GM19455 (cell line): ENCODE results near the gene RPS3A.
"Not testable (repeated sequence)": the region's sequence is repeated elsewhere in the genome, so short reads cannot be mapped to it uniquely, and the experiment has no call there.

ENCODE experiments used
- ATAC-seq: cut with Tn5 transposase; IDR thresholded peaks from one replicate; pipeline ENCODE4 v1.9.1; 2021; ENCODE audit not compliant: unreplicated experiment

The RPS3A gene

GRCh38 chr4:151099229-151099975 is at the start of gene RPS3A:
TSS of gene RPS3A (plus strand) at chr4:151099628. CDS start at chr4:151099653, 25 bp downstream.
- ATAC-seq, result peak; percentile 94

GRCh38 chr4:151052785-151053184 is 46.6 kb upstream of the RPS3A start:
- ATAC-seq, result no peak

- ATAC-seq, result no peak
Measured at GRCh38 chr4:151055539-151055938, 43.9 kb upstream of the RPS3A start.

- ATAC-seq, result not testable (repeated sequence)
Measured at GRCh38 chr4:151063143-151063542, 36.3 kb upstream of the RPS3A start.

- no peak for ATAC-seq
Measured at GRCh38 chr4:151067316-151067970, 32.0 kb upstream of the RPS3A start.

GRCh38 chr4:151074416-151074916 is 25.0 kb upstream of the RPS3A start:
- ATAC-seq, result no peak

- ATAC-seq, result not testable (repeated sequence)
Measured at GRCh38 chr4:151077978-151078377, 21.4 kb upstream of the RPS3A start.

- ATAC-seq, result no peak
Measured at GRCh38 chr4:151087467-151087866, 12.0 kb upstream of the RPS3A start.

GRCh38 chr4:151091047-151091446 is 8.4 kb upstream of the RPS3A start:
- no peak for ATAC-seq

GRCh38 chr4:151092488-151092887 is 6.9 kb upstream of the RPS3A start:
- ATAC-seq, result no peak

GRCh38 chr4:151093203-151093602 is 6.2 kb upstream of the RPS3A start:
- no peak for ATAC-seq

- ATAC-seq, result no peak
Measured at GRCh38 chr4:151094290-151094751, 5.1 kb upstream of the RPS3A start.

GRCh38 chr4:151095142-151095541 is 4.3 kb upstream of the RPS3A start:
- ATAC-seq, result no peak

- no peak for ATAC-seq
Measured at GRCh38 chr4:151097759-151098158, 1.7 kb upstream of the RPS3A start.

- ATAC-seq, result no peak
Measured at GRCh38 chr4:151098979-151099228, 524 bp upstream of the RPS3A start.

- ATAC-seq, result peak; percentile 12
Measured at GRCh38 chr4:151099976-151100417, 569 bp downstream of the RPS3A start.

GRCh38 chr4:151100531-151100930 is 1.1 kb downstream of the RPS3A start:
- ATAC-seq, result no peak

- no peak for ATAC-seq
Measured at GRCh38 chr4:151103758-151104157, 4.3 kb downstream of the RPS3A start.

- no peak for ATAC-seq
Measured at GRCh38 chr4:151104621-151105020, 5.2 kb downstream of the RPS3A start.

GRCh38 chr4:151105454-151106032 is 6.1 kb downstream of the RPS3A start:
- no peak for ATAC-seq

GRCh38 chr4:151107063-151107462 is 7.6 kb downstream of the RPS3A start:
- no peak for ATAC-seq

- ATAC-seq, result no peak
Measured at GRCh38 chr4:151110236-151110635, 10.8 kb downstream of the RPS3A start.
